COR-L47 (cell line): ENCODE measurements around the gene MTMR1.

Experiments
- DNase-seq: peaks from one replicate; lab custom pipeline; 2025; lab: John Stamatoyannopoulos, UW

MTMR1 gene

DNA sequence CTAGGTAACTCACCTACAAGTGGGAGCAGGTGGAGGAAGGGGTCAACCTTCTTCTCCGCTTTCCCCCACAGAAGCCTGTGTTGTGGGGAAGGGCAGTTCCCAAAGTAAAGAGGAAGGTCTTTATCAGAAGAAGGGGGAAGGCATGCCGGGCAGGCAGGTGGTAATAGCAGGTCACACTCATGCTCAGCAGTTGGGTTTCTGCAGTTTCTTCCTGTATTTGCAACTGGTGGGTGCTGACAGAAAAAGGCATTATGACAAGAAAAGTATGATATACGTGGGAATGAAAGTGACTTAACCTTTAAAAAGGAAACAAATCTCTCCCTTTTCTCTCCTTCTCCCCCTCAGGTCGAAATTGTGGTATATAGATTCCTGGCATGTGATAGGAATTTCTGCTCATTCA, 3.7 kb downstream of the MTMR1 start:
- no peak for DNase-seq

DNA sequence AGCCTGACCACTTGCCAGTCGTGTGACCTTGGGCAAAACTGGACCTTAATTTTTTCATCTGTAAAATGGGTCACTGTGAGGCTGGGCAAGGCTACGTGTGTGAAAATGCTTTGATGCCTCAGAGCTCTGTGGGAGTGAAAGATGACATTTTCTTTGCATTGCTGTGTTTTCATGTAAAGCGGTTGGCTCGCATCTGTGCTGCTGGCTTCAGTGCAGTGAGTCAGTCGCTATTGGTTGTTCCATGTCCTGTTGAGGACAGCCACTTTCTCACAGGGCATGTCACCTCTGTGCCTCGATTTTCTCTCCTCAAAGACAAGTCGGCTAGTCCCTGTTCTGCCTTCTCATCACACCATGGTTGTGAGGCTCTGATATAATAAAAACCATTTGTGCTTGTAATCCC, 4.4 kb downstream of the MTMR1 start:
- no peak for DNase-seq

DNA sequence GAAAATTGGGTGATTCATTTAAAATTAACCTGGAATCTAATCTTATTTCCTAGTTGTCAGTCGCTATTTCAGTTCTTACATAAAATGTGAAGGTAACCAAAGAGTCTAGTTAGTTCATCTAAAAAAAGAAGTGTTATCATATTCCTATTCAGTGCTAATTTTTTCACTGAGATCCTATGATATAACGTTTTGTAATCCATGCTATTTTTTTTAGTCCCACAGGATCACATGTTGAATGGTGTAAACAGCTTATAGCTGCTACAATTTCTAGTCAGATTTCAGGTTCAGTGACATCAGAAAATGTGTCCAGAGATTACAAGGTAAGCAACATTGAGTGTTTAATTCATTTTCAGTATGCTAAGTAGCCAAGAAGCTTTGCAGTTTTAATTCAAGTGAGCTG, 5.8 kb downstream of the MTMR1 start:
- no peak for DNase-seq

DNA sequence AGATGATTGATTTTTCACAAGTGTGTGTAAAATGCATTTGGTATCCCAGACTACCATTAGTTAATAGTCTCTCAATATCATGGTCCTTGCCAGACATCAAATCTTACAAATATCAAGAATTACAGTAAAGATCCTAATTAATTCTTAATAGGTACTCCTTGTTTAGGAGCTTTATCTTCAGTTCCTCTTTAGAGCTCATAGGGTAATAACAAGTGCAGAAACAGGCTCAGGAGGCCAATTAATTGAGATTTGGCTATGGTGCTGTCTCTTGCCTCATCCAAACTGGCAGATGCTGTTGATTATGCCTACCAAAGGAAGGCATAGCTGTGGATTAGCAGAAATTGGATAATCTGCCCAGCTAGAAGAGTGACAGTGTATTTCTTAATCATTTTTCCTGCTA, 6.9 kb downstream of the MTMR1 start:
- no peak for DNase-seq

DNA sequence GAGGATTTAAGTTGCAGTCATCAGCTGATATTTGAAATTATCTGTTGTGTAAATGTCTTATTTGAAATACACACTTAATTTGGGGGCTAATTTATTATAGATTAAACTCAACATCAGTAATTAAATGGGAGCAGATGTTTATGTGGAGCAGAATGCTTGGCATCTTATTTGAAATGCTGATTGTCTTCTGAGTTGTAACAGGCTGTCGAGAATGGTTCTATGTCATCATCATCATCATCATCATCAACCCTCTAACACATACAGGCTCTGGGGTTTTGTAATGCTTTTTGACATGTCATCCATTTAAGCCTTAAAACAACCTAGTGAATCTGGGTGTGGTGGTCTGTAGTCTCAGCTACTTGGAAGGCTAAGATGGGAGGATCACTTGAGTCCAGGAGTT, 8.2 kb downstream of the MTMR1 start:
- DNase-seq, result no peak

DNA sequence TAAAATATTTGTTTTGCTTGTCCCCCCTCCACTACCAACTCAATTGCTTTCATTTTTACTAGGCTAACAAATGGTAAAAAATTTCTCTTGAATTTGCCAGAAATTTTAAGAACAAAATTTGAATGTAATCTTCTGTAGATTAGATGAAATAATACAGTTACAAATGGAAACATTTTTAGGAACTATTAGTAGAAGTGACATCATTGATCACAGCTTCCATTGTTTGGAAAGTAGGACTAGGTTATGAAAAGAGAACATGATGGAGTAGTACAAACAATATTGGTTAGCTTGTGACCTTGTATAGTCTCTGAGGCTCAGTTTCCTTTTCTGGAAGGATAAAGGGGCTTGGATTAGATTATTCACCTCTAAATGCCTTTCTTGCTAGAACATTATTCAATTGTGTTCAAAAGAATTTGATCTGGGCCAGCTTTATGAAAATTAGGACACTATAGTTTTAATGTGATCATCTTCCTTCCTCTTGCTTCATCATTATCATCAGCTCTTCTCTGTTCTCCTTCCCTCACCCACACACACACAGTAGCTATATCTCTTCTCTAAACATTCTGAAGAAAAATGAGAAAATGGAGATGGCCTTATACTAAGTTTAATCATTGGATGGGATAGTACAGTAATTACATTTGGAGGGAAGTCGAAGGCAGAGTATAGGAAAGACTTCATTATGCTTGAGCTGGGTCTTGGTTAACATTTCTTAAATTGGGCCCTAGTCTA, 9.9 kb downstream of the MTMR1 start:
- DNase-seq, result no peak

DNA sequence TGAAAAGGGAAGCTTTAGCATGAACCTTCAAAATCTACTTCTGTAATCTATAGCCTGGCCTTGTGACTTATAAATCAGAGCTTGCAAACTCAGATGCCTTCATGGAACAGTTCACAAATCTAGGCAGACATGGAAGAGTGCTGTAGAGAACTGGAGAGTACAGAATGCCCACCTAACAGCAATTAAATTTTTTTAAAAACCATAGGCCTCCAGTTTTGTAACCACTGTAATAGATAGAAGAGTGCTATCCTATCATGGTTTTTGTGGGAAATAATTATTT, 10.4 kb downstream of the MTMR1 start:
- DNase-seq, result no peak

DNA sequence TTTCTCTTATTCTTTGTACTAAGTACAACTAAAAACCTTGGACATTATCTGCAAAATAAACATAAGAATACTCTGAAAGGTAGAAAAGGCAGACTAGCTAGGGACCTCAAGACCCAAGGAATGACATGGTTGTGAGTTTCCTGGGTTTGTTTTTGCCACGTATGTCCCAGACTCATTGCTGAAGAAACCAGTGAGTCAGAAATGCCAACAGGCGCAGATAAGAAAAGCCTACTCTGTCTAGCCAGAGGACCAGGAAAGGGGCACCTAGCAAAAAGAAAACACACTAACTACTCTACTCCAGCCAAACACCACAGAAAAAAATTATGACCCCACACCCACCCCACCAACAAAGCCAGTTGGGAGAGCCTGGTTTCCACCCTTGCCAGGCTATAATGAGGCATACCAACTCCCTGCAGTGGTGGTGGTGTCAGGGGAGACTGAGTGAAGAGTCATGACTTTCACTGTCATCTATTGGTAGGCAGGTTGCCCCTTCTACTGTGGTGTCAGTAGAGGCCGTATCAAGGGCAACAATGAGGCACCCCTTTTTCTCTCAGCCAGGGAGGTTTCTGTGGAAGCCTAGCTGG, 10.9 kb downstream of the MTMR1 start:
- no peak for DNase-seq

DNA sequence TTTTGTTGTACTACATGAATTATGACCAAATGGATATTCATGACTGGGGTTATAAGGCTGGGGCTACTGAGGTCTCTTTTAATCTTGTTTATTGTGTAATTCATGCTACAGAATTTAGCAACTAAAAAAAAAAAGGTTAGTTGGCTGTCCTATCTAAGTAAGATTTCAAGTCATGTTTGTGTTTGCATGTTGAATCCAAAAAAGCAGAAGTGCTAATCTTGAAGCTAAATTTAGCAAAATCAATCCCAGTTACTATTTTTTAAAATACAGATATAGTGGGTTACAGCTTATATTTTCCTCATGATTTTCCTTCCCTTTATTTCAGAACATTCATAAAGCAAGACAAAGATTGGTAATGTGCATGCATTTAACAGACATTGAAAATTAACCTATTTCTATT, 19.4 kb downstream of the MTMR1 start:
- DNase-seq, result no peak

DNA sequence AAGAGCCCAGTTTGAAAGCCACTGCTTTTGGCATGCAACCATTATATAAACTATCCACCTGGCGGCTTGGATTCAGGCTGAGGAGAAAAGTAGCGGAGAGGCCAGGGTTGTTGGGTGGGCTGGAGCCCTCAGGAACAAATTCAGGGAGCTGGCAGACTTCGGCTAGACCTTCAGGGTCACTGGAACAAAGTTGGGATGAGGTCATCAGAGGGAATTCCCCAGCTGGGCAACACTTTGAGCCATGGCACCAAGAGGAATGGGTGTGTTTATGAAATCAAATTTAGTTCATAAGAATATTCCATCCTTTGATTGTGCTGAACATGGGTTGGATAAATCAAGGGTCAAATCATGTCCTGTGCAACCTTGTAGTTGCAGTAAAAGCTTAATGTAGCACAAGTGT, 22.0 kb downstream of the MTMR1 start:
- DNase-seq, result no peak

DNA sequence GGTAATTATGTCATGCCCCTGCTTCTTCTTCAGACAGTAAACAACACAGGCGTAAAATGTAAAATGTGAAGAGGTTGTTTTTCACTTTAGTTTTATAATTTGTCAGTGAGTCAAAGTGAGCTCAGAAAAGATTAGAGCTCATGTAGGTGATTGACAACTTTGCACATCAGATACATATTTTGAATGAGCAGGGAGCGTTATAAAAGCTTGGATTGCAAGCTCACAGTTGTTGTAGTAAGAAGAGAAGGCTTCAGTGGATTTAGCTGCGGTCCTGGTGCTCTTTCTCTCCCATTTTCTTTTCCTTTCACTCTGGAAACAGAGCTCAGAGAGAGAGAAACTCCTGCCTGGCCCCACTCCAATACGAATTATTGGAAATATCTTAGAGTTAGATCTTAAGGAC, 26.4 kb downstream of the MTMR1 start:
- no peak for DNase-seq

DNA sequence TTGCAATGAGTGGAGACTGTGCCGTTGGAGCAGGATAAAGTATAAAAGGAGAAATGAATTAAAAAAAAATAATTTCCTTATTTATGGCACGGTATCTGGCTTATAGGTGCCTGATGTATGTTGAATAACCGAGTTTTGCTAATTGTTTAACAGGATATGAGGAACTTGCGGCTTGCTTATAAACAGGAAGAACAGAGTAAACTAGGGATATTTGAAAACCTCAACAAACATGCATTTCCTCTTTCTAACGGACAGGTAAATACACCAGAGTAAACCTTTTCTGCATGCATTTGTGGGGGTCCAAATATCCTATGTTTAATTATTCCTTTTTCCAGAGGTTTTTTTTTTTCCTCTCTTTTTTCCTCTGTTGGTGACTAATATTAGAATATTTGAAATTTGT, 36.8 kb downstream of the MTMR1 start:
- no peak for DNase-seq

DNA sequence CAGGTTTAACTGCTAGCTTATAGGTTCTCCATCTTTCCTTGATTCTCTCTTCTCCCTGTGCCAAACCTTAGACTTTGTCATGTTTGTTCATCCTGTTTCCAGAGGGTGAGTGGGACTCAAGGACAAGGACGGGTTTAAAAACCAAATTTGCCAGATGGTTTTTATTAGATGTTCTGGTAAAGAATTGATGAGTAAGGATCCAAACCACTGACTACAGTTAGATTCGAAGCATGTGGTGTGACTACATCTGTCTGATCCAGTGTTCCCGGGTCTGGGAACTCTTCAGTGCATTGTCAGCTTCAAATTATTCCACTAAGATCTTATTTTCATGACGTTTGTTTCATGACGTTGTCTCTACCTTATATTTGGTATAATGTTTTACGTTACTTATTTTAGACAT, 37.5 kb downstream of the MTMR1 start:
- DNase-seq, result no peak

DNA sequence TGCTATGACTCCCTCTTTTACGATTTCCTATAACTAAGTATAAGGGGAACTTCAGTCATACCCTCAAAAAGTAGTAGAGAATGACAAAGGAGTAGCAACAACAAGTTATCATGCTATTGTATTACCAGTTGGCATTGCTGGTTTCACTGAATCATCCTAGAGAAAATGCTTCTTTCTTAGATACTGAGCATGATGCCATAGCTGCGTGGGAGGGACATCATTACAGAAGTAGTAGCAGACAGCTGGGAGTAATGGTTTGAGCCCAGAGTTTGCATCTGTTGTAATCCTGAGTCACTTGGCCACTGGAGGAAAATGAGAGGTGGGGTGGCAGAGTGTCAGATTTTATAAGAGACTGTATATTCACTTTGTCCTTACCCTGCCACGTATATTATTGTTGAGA, 38.6 kb downstream of the MTMR1 start:
- no peak for DNase-seq

DNA sequence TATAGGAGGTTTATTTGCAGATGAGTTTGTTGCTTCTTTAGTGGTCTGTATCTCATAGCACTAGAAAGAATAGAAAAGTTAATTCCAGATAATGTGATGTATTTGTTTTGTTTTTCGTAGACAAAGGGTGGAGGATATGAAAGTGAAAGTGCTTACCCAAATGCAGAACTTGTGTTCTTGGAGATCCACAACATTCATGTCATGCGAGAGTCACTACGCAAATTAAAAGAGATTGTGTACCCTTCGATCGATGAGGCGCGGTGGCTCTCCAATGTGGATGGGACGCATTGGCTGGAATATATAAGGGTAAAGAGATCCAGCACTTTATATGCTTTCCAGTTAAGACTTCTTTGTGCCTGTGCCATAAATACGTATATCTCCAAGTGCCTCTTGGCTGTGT, 43.3 kb downstream of the MTMR1 start:
- no peak for DNase-seq

DNA sequence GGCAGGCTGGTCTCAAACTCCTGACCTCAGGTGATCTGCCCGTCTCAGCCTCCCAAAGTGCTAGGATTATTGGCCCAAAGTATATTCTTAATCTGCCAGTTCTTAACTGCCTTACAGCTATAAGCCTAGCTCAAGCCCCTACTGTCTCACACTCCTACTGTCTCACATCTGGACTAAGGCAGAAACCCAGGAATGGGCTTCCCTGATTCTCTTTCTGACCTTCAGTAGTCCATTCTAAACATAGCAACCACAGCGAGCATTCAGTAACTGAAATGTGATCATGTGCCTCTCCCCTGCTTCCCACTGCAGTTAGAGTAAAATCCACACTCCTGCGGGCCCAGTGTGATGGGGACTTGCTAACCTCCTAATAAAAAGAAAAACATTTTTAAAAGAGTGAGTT, 58.9 kb downstream of the MTMR1 start:
- no peak for DNase-seq

DNA sequence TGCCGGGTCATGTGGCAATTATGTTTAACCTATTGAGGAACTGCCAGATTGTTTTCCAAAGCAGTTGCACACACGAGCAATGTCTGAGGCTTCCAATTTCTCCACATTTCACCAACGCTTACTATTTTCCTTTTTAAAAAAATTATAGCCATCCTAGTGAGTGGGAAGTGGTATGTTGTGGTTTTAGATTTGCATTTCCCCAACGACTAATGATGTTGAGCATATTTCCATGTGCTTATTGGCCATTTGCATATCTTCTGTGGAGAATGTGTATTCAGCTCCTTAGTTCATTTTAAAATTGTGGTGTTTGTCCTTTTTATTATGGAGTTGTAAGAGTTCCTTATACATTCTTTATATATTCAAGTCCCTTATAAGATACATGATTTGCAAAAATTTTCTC, 60.2 kb downstream of the MTMR1 start:
- no peak for DNase-seq

DNA sequence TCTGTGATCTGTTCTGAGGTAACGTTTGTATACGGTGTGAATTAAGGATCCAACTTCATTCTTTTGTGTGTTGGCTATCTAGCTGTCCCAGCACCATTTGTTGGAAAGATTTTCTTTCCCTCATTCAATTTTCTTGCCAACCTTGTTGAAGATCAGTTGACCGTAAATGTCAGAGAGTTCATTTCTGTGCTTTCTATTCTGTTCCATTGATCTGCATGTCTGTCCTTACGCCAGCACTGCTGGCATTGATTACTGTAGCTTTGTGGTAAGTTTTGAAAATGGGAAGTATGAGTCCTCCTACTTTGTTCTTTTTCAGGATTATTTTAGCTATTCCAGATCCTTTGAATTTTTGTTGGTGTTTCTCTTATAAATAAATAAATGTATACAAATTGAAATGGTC, 60.8 kb downstream of the MTMR1 start:
- no peak for DNase-seq

DNA sequence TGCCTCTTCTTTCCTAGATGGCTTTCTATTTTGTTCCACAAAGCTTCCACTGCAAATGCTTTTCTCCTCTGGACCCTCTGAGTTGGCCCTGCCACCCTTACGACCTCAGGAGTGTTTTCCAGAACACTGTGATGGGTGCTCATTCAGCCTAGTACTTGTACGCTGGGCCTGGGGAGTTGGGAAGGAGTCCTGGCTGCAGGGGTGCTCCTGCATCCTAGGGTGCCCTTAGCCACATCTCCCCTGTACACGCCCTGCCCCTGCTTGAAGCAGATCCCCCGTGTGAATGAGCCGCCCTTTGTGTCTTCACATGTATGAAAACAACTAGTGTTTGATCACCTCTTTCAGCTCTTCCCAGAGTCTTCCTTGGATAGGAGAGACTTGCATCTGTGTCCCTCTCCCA, 64.2 kb downstream of the MTMR1 start:
- DNase-seq, result no peak

DNA sequence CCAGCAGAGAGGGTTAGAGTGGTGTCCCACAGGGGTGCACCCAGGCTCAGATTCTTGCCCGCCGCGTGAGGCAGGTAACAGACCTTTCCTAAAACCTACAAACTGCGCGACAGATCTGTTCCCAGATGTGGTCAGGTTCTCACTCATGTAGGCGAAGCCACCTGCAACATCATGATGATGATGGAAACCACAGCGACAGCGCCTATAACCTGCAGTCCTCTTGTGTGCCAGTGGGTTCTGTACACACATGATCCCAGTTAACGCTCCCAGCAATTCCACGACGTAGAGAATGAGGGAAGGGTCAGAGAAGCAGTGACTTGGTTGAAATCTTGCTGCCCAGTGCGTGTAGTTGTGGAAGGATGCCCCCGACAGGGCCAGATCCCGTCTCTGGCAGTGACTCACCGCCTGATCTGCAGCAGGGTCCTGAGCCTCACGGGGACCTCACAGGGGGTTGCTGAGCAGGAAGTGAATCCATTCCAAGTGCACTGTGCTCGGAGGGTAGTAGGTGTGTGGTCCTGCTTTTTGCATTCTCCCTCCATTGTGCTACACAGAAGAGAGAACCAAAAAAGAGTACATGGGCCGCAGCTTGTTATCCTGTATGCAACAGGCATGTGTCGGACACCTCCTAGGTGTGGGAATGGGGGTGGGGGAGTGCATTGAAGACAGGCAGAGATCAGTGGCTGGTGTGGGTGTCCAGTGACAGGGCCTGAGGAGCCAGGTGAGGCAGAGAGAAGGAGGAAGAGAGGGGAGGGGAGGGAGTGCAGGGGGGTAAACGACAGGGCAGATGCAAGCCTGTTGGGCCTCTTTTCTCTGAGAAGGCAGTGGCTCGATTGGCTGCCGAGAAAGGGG, 66.6 kb downstream of the MTMR1 start:
- DNase-seq, result no peak

DNA sequence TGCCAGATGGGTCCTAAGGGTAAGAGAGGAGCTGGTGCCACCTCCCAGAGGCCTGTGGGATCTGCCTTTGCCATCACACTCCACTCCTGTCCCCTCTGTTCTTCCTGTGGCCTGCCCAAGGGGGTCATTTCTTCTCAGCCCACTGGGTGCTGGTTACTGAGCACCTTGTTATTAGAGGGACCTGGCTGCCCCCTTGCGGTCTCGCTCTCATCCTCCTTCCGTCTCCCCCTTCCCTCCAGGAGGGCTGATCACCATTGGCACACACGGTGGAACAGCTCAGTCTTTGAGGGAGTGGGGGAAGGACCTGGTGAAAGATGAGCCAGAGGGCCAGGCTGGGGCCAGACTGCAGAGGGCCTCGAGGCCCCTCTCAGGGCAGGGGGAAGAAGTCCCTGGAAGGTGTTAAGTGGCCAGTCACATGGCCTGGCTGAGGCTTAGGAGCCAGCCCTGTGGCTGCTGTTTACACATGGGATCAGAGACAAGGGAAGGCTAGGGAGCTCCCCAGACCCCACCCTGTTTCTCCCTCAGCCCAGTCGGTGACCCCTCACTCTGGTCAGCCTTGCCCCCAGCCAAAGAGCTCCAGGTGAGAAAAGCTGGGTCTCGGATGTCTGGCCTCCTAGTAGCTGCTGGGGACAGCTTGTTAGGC, 68.1 kb downstream of the MTMR1 start:
- DNase-seq, result no peak

DNA sequence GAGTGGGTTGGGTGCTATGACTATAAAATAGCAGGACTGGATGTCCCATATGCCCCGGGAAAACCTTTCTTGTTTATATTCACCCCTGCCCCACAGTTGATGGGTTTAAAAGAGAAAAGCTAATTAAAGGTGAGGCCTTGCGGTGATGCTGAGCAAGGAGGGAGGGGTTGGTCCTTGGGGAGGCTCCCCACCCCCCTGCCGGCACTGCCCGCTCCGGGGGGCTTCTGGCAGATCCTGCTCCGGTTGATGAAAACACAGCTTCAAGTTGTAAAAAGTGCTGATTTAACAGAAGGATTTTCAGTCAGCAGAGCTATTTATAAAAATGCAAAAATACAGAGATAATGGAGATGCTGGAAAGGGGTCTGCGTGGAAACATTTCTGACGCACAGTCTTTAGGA, 68.6 kb downstream of the MTMR1 start:
- DNase-seq, result no peak
